Sigmoid colon (tissue), 7 donors: ENCODE data around the gene PRDX2. TPM values are rescaled to one million over a fixed set of nuclear protein-coding genes. Genes with fewer than 3 reads are reported as not detected.

Source experiments
- DNase-seq: peaks from one replicate; pipeline ENCODE4 v3.0.0-alpha.2; 2019
- H3K27ac ChIP-seq, 4 donors: fragments of 200-600 bp; sonication (generic); one replicate each; pipeline ENCODE4 v1.5.1; 2016 to 2019; ENCODE audit warnings: mild to moderate bottlenecking in 1 of 4
- H3K27me3 ChIP-seq, 3 donors: fragments of 200-600 bp; sonication (generic); one replicate each; pipeline ENCODE4 v1.5.1; 2019; ENCODE audit warnings: mild to moderate bottlenecking in 1 of 3
- H3K36me3 ChIP-seq, 4 donors: fragments of 200-600 bp; sonication (generic); one replicate each; pipeline ENCODE4 v1.5.1; 2016 to 2019
- H3K4me1 ChIP-seq, 4 donors: fragments of 200-600 bp; sonication (generic); one replicate each; pipeline ENCODE4 v1.5.1; 2017 to 2019
- H3K4me3 ChIP-seq, 4 donors: fragments of 200-600 bp; sonication (generic); one replicate each; pipeline ENCODE4 v1.5.1; 2017 to 2019; ENCODE audit warnings: mild to moderate bottlenecking in 2 of 4, moderate library complexity in 1 of 4
- H3K9me3 ChIP-seq, 4 donors: fragments of 200-600 bp in 3 of 4; sonication (generic) in 3 of 4; one replicate each; pipeline versions ENCODE4 v1.5.1 to v1.6.1; 2013 to 2019
- EP300 ChIP-seq, 4 donors: sonication (generic); formaldehyde crosslinking; IDR thresholded peaks; one replicate each; pipeline ENCODE4 v1.6.1; 2017; ENCODE audit warnings: antibody characterized with exemption in 4 of 4
- POLR2A ChIP-seq, 2 donors: fragments of 450-650 bp; IDR thresholded peaks; one replicate each; pipeline ENCODE4 v1.6.1; 2016; ENCODE audit warnings: antibody characterized with exemption in 2 of 2, mild to moderate bottlenecking in 2 of 2, moderate library complexity in 2 of 2
- POLR2AphosphoS5 ChIP-seq, 4 donors: sonication (generic); formaldehyde crosslinking; IDR thresholded peaks; one replicate each; pipeline ENCODE4 v1.6.1; 2017; ENCODE audit warnings: antibody characterized with exemption in 4 of 4
- WGBS, 2 donors: extraction: QIAGEN DNeasy Blood & Tissue Kit; methylation state at CpG; one replicate each; pipeline ENCODE4 v1.1.7; 2013; 5-methylcytosine and 5-hydroxymethylcytosine counted together
- intact Hi-C: fragments of 100-400 bp; cut with DNase I; formaldehyde crosslinking; loops from one replicate; pipeline ENCODE4 v1.15.1; 2023
- polyA plus RNA-seq, 3 donors: library from polyadenylated mRNA; stranded (reverse); fragments of 200-250 nt; gene quantifications; one replicate each; pipeline ENCODE4 v1.2.3, GENCODE V29; 2013
- total RNA-seq, 4 donors: library from RNA; depleted of rRNA; stranded (reverse); fragments of >200 nt; gene quantifications; one replicate each; pipeline ENCODE4 v1.1.0, GENCODE V29; 2016
- TF ChIP-seq, protein P1 (sequence below), 4 experiments: fragments of 450-650 bp in 3 of 4; fragments of 200-600 bp in 1 of 4; IDR thresholded peaks; one replicate each; pipeline ENCODE4 v1.5.1; 2016 to 2019; ENCODE audit warnings: antibody characterized with exemption in 4 of 4, mild to moderate bottlenecking in 3 of 4, moderate library complexity in 2 of 4
- donor health status: healthy with polysubstance abuse.
- donor health status: Bipolar disorder and iron deficiency.
- donor health status: healthy.

PRDX2 gene
- total and polyA plus RNA-seq, 7 donors = 248 to 379 (median 277) TPM

- DNase-seq = no peak
- WGBS, 2 donors = 96 to 97% methylated on average over 11 of the region's 11 CpGs
- Histone ChIP-seq H3K27ac (no peak overlapping the region), H3K4me1 (peaks cover 0 to 11% (median 0%) of the 10 kb centered on the region in 4 donors), H3K9me3 (no peaks in the 10 kb centered on the region), H3K4me3 (no peak overlapping the region), H3K36me3 (peaks cover 0 to 30% (median 2%) of the 10 kb centered on the region in 4 donors), H3K27me3 (no peaks in the 10 kb centered on the region)
- no peak for TF ChIP-seq POLR2A (IDR thresholded peaks at IDR 0.05)
- no peak for TF ChIP-seq POLR2AphosphoS5 (IDR thresholded peaks at IDR 0.05)
- TF ChIP-seq, protein P1, sequence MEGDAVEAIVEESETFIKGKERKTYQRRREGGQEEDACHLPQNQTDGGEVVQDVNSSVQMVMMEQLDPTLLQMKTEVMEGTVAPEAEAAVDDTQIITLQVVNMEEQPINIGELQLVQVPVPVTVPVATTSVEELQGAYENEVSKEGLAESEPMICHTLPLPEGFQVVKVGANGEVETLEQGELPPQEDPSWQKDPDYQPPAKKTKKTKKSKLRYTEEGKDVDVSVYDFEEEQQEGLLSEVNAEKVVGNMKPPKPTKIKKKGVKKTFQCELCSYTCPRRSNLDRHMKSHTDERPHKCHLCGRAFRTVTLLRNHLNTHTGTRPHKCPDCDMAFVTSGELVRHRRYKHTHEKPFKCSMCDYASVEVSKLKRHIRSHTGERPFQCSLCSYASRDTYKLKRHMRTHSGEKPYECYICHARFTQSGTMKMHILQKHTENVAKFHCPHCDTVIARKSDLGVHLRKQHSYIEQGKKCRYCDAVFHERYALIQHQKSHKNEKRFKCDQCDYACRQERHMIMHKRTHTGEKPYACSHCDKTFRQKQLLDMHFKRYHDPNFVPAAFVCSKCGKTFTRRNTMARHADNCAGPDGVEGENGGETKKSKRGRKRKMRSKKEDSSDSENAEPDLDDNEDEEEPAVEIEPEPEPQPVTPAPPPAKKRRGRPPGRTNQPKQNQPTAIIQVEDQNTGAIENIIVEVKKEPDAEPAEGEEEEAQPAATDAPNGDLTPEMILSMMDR (IDR thresholded peaks at IDR 0.05) = no peak
- TF ChIP-seq EP300 (IDR thresholded peaks at IDR 0.05) = no peak
- intact Hi-C loops = no loop called here
These were observed 38.5 kb downstream of the PRDX2 start for GRCh38 chr19:12763100-12763499.

DNA sequence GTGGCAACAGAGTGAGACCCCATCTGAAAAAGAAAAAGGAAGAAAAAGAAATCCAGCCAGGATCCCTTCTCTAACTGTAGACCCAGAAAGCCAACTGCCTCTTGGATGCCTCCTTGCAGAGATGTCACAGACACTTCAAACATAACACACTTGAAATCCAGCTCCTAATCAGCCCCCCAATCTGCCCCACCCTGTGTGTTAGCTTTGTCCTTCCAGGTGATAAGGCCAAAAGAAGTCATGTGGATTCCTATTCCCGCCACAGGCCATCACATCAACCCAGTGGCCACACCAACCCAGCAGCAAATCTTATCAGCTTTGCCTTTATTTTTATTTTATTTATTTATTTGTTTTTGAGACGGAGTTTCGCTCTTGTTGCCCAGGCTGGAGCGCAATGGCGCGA, 41.9 kb downstream of the PRDX2 start:
- H3K27ac ChIP-seq = no peak overlapping the region
- H3K27me3 ChIP-seq = no peaks in the 10 kb centered on the region
- no peak for DNase-seq
- 88 to 90% methylated on average over 6 of the region's 6 CpGs for WGBS, 2 donors
- H3K4me3 ChIP-seq = no peak overlapping the region
- intact Hi-C loops = no loop called here
- TF ChIP-seq, protein P1 (IDR thresholded peaks at IDR 0.05) = no peak
- TF ChIP-seq EP300 (IDR thresholded peaks at IDR 0.05) = no peak
- no peaks in the 10 kb centered on the region for H3K9me3 ChIP-seq
- H3K4me1 ChIP-seq = peaks cover 0 to 13% (median 9%) of the 10 kb centered on the region in 4 donors
- peaks cover 0 to 18% (median 1%) of the 10 kb centered on the region in 4 donors for H3K36me3 ChIP-seq

DNA sequence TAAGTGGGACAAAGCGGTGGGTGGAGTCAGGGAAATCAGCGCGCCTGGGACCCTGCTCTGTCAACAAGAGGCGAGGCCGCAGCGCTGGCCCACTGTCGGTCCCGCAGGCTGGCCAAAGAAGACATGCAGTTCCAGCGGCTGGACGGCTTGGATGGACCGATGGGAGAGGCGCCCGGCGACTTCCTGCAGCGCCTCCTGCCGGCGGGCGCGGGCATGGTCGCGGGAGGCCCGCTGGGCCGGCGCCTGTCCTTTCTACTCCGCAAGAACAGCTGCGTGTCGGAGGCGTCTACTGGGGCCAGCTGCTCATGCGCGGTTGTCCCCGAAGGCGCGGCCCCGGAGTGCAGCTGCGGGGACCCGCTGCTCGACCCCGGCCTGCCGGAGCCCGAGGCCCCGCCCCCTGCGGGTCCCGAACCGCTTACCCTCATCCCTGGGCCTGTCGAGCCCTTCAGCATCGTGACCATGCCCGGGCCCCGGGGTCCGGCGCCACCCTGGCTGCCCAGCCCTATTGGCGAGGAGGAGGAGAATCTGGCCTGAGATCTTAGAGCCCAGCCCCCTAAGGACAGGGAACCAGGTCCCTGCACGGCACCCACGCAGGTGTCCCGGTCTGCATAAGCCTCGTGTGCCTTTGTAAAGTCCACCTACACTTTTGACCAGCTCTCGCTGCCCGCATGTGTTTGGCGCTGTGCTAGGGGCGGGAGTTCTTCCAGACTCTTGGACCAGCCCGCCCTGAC, 43.9 kb downstream of the PRDX2 start:
- TF ChIP-seq, protein P1 (IDR thresholded peaks at IDR 0.05) = peak; percentile 56 to 85 (median 78)
- no peak for TF ChIP-seq POLR2A (IDR thresholded peaks at IDR 0.05)
- TF ChIP-seq EP300 (IDR thresholded peaks at IDR 0.05) = no peak
- no peak for TF ChIP-seq POLR2AphosphoS5 (IDR thresholded peaks at IDR 0.05)
- peak overlapping the region; percentile 1 to 41 (median 34) for H3K4me3 ChIP-seq

DNA sequence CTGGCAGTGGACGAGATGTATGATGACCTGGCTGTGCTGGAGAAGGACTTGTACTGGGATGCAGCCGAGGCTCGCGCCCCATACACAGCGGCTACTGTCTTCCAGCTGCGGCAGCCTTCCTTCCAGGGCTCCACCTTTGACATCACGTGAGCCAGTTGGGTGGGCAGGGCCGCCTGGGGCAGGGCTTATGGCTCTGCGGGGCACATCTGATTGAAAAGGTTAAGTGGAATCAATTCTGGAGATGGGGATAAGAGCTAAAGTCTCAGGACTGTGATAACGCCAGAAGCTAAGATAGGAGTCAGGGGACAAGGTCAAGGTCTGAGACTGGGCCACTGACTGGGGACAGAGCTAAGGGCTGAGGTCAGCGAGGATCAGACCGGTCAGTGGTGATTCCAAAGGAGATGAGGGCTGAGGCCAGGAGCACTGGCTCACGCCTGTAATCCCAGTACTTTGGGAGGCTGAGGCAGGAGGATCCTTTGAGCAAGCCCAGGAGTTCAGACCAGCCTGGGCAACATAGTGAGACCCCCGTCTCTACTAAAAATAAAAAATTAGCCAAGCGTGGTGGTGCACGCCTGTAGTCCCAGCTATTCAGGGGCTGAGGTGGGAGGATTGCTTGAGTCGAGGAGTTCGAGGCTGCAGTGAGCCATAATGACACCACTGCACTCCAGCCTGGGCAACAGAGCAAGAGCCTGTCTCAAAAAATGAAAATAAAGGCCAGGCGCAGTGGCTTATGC, 45.3 kb downstream of the PRDX2 start:
- Histone ChIP-seq H3K27me3 (peaks cover 0 to 3% (median 0%) of the 10 kb centered on the region in 3 donors), H3K27ac (no peak overlapping the region), H3K9me3 (no peaks in the 10 kb centered on the region), H3K4me1 (peaks cover 0 to 13% (median 9%) of the 10 kb centered on the region in 4 donors), H3K36me3 (no peaks in the 10 kb centered on the region), H3K4me3 (no peak overlapping the region)
- intact Hi-C loops = no loop called here
- TF ChIP-seq EP300 (IDR thresholded peaks at IDR 0.05) = no peak
- TF ChIP-seq, protein P1 (IDR thresholded peaks at IDR 0.05) = no peak
- TF ChIP-seq POLR2AphosphoS5 (IDR thresholded peaks at IDR 0.05) = no peak
- no peak for TF ChIP-seq POLR2A (IDR thresholded peaks at IDR 0.05)
- WGBS, 2 donors = 82 to 87% methylated on average over 19 of the region's 19 CpGs
- no peak for DNase-seq

More for the DNA sequence above, 43.9 kb downstream of the PRDX2 start:
- intact Hi-C loops = no loop called here
- WGBS, 2 donors = 5 to 9% methylated on average over 60 of the region's 60 CpGs
- Histone ChIP-seq H3K27ac (peak overlapping the region; percentile 28 to 53 (median 40)), H3K27me3 (no peaks in the 10 kb centered on the region), H3K9me3 (no peaks in the 10 kb centered on the region), H3K4me1 (peaks cover 0 to 13% (median 9%) of the 10 kb centered on the region in 4 donors), H3K36me3 (peaks cover 0 to 4% (median 0%) of the 10 kb centered on the region in 4 donors)
- peak; percentile 87 for DNase-seq
